T-helper 22 cell (primary cell): Measurements from ENCODE around the gene TMEM253.

ENCODE experiments used
- DNase-seq: peaks from one replicate; pipeline ENCODE4 v3.0.0-alpha.2; 2020; ENCODE audit warnings: low read depth

The TMEM253 gene

GRCh38 chr14:21071225-21072030, 29.4 kb upstream of the TMEM253 start:
- DNase-seq, result no peak

GRCh38 chr14:21072031-21072473, 28.8 kb upstream of the TMEM253 start:
- DNase-seq, result no peak

- DNase-seq, result no peak
Observed at GRCh38 chr14:21072781-21073339, 28.0 kb upstream of the TMEM253 start.

GRCh38 chr14:21073921-21074320, 26.9 kb upstream of the TMEM253 start:
- DNase-seq, result no peak

- DNase-seq, result no peak
Observed at GRCh38 chr14:21074398-21075272, 26.2 kb upstream of the TMEM253 start.

GRCh38 chr14:21075719-21076437, 25.0 kb upstream of the TMEM253 start:
- no peak for DNase-seq

GRCh38 chr14:21077672-21078071, 23.2 kb upstream of the TMEM253 start:
- DNase-seq, result no peak

GRCh38 chr14:21078287-21078686, 22.6 kb upstream of the TMEM253 start:
- no peak for DNase-seq

GRCh38 chr14:21078726-21079125, 22.1 kb upstream of the TMEM253 start:
- DNase-seq, result no peak

GRCh38 chr14:21081521-21082142, 19.2 kb upstream of the TMEM253 start:
- DNase-seq, result no peak

- DNase-seq, result no peak
Observed at GRCh38 chr14:21083565-21084325, 17.1 kb upstream of the TMEM253 start.

- DNase-seq, result no peak
Observed at GRCh38 chr14:21084396-21084795, 16.5 kb upstream of the TMEM253 start.

- no peak for DNase-seq
Observed at GRCh38 chr14:21084998-21085853, 15.6 kb upstream of the TMEM253 start.

GRCh38 chr14:21086908-21087293, 14.0 kb upstream of the TMEM253 start:
- DNase-seq, result no peak

GRCh38 chr14:21087294-21088091, 13.4 kb upstream of the TMEM253 start:
- DNase-seq, result peak; percentile 86

GRCh38 chr14:21088687-21089086, 12.2 kb upstream of the TMEM253 start:
- DNase-seq, result no peak

GRCh38 chr14:21089271-21089670, 11.6 kb upstream of the TMEM253 start:
- DNase-seq, result no peak

GRCh38 chr14:21089877-21090193, 11.0 kb upstream of the TMEM253 start:
- DNase-seq, result no peak
